ENCODE measurements around the gene BMAL1.
"Not testable (repeated sequence)": the region's sequence is repeated elsewhere in the genome, so short reads cannot be mapped to it uniquely, and the experiment has no call there.

BMAL1 gene

DNA sequence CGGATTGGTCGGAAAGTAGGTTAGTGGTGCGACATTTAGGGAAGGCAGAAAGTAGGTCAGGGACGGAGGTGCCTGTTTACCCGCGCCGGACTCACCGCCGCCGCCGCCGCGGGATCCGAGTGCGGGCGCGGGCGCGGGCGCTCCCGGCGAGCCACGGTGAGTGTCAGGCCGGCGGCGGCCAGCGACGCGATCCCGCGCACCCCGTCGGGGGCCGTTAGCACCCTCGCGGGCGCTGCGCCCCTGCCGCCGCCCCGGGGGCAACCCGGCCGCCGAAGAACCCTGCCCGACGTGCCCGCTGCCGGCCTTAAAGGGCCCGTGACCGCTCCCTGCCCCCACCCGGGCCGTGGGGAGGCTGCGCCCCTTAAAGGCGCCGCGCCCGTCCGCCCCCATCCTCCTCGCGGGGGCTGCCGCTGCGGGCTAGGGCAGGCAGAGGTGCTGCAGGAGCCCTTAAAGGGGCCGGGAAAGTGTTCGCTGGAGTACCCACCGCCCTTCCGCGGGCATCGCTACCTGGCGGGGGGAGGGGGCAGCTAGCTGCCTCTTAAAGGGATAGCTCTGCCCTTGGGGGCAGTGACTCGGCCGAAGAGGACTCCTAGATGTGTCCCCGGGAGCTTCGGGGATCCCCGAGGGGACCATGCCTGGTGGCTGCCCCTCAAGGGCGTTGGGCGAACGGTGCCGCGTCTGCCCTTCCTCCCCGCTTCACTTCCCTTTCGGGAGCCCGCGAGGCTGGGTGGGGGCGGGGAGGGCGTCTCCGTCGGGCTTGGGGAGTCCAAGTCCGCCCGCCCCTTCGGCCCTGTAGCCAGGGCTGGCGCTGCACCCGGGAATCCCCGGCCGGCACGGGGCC, at the start of gene BMAL1:
Gene BMAL1 (plus strand): TSS at position 23 of the 841 bp plus-strand sequence. CDS start 76,519 bp downstream, outside the sequence.
- peak; percentile 19 for DNase-seq (ENCODE audit: low read depth)

- no peak for DNase-seq (ENCODE audit: low read depth)
Measured at GRCh38 chr11:13228572-13228971, 49.0 kb upstream of the BMAL1 start.

GRCh38 chr11:13229136-13229535, 48.5 kb upstream of the BMAL1 start:
- DNase-seq (ENCODE audit: low read depth), result no peak

- DNase-seq (ENCODE audit: low read depth), result no peak
Measured at GRCh38 chr11:13229711-13230318, 47.8 kb upstream of the BMAL1 start.

GRCh38 chr11:13233173-13233745, 44.3 kb upstream of the BMAL1 start:
- DNase-seq (ENCODE audit: low read depth), result no peak

DNA sequence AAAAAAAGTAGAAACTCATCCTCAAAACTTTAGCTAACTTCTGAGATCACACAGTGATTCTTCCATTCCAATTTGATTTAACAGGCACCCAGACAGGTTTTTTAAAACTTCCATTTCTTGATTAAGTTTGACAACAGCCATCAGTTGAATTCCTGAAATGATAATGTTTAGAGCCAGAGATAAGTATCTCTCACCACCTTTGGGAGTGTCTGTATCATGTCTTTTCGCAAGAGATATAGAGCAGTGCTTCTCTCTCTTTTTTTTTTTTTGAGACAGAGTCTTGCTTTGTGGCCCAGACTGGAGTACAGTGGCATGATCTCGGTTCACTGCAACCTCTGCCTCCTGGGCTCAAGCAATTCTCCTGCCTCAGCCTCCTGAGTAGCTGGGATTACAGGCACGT, 41.7 kb upstream of the BMAL1 start:
- no peak for DNase-seq (ENCODE audit: low read depth)

DNA sequence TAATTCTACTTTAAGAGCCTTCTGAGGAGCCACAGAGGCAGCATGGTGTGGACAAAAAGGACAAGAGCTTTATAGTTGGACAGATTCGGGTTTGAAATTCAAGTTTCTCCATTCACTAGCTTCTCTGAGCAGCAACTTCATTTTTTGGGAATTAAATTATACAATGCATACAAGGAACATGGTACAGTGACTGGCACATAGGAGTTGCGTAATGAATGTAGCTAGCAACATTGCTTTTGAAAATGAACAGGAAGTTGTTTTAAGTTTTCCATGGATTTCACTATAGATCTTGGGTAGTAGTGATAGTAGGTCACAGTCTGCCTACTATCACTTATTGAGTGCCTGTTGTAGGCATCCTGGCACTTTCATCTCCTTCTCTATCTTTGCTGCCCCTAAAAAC, 41.0 kb upstream of the BMAL1 start:
- DNase-seq (ENCODE audit: low read depth), result no peak

GRCh38 chr11:13237761-13238160, 39.8 kb upstream of the BMAL1 start:
- DNase-seq (ENCODE audit: low read depth), result no peak

DNA sequence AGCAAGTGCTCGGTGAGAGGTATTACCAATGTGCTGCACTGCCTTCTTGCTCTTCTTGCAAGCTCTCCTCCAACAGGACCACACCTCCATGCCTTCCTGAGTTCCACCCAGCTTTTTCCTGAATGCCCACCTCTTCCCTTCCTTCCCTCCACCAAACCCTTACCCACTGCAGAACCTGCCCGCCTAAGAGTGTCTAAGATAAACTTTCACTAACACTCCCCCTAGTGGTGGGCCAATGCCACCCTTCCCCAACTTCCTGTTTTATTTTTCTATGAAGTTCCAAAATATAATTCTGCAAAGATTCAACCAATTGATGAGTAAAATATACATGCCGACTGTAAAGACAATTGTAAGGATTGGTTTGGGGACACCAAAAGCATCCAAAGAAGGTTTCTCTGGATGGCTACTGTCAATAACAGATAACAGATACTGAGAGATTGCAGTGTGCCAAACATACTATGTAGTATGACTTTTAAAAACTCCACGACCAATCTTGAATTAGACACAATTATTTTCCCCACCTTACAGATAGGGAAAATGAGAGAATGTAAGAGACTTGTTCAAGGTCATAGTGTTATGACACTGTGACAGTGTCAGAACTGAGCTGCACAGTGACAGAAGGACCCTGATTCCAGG, 38.6 kb upstream of the BMAL1 start:
- DNase-seq (ENCODE audit: low read depth), result peak; percentile 42

DNA sequence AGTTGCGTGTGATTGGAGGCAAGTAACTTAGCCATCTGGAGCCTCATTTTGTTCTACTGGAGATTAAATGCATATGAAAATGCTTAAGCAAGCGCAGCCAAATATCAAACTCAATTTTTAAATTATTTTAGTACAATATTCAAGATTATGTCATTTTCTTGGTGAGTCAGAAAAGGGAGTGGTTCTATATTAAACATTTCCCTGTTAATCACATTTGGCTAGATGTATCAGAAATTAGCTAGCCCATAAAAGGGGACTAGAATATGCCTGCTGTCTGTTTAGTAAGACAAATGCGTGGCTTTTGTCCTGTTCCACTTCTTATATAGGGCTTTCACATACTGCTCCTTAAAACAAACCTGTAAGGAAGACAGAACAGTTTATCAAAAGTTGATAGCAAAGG, 35.0 kb upstream of the BMAL1 start:
- no peak for DNase-seq (ENCODE audit: low read depth)

DNA sequence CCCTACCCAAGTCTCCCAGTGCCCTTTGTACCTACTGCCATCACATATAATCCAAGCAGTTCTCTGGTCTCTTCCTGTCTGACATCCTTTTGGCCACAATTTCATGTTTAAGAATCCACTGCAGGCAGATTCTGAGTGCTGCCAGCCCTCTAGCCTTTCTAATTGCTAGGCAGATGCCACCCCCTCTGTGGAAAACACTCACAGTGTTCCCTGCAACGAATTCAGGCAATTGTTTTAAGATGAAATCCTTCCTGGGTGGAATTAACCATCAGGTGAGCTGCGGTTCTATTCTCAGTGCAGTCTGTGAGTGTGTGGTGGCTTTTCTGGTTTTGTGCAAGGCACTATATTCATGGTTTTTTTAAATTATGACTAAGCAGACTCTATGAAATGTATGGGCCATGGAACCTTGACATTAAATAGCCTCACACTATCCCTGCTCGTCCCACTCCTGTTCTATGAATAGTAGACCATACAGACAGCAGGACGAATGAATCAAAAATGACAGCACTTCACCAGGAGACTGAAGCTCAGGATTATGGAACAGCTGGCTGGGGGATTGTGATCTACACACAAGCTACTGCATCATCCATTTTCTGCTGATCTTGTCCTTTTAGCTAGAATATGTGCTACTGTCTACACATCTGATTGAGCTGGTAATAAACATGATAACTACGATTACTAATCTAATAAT, 29.8 kb upstream of the BMAL1 start:
- DNase-seq (ENCODE audit: low read depth), result no peak

- peak; percentile 12 for DNase-seq (ENCODE audit: low read depth)
Measured at GRCh38 chr11:13249177-13249576, 28.4 kb upstream of the BMAL1 start.

- DNase-seq (ENCODE audit: low read depth), result no peak
Measured at GRCh38 chr11:13249992-13250391, 27.6 kb upstream of the BMAL1 start.

- no peak for DNase-seq (ENCODE audit: low read depth)
Measured at GRCh38 chr11:13251966-13252365, 25.6 kb upstream of the BMAL1 start.

DNA sequence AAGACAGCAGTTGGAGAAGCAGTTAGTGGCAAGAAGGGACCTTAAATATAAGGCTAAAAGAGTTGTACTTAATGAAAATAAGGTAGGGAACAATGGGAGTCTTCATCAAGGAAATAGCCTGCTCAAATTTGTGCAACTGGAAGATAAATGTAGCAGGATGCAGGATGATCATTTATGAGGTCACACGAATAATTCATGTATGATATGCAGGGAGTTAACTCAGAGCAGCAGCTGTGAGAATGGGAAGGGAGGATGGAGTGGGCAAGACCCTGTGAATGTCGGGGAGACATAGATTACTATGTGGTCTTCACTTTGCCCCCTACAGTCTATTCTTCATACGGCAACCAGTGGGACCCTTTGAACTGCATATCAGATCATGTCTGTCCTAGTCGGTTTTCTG, 25.2 kb upstream of the BMAL1 start:
- DNase-seq (ENCODE audit: low read depth), result no peak

DNA sequence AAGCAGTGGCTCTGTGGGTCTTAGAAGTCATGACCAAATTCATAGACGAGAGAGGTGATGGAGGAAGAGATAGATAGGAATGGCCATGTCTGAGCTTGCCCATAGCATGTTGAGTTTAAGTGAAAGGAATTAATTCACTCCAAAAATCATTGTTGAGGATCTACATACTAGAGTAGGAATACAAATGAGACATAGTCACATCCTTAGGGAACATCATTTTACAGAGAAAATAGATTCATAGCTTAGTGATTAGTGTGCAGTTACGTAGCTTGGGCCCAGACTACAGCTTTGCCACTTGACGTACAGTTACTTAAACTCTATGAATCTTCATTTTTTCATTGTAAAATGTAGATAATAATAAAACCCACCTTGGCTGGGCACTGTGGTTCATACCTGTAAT, 21.4 kb upstream of the BMAL1 start:
- DNase-seq (ENCODE audit: low read depth), result no peak

DNA sequence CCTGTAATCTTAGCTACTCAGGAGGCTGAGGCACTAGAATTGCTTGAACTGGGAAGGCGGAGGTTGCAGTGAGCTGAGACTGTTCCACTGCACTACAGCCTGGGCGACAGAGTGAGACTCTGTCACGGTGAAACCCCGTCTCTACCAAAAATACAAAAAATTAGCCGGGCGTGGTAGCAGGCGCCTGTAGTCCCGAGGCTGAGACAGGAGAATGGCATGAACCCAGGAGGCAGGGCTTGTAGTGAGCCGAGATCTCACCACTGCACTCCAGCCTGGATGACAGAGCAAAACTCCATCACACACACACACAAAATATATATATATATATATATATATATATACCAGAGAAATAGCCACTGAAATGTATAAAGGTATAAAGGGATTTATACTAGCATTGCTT, 19.5 kb upstream of the BMAL1 start:
- not testable (repeated sequence) for DNase-seq (ENCODE audit: low read depth)

- DNase-seq (ENCODE audit: low read depth), result no peak
Measured at GRCh38 chr11:13258855-13259254, 18.7 kb upstream of the BMAL1 start.

DNA sequence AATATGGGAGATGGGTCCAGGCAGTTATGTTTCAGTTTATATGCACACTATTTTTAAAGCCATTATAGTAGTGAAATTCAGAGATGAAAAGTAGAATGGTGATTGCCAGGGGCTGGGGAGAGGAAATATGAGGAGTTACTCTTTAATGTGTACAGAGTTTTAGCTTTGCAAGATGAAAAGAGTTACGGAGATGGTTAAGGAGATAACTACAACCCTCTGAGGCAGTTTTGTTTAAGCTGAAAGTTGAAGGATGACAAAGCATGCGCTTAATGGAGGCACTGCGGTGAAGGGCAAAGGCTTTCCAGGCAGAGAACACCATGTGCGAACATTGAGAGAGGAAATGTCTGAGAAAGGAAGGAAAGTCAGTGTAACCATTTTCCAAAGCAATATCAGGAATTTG, 18.2 kb upstream of the BMAL1 start:
- no peak for DNase-seq (ENCODE audit: low read depth)

DNA sequence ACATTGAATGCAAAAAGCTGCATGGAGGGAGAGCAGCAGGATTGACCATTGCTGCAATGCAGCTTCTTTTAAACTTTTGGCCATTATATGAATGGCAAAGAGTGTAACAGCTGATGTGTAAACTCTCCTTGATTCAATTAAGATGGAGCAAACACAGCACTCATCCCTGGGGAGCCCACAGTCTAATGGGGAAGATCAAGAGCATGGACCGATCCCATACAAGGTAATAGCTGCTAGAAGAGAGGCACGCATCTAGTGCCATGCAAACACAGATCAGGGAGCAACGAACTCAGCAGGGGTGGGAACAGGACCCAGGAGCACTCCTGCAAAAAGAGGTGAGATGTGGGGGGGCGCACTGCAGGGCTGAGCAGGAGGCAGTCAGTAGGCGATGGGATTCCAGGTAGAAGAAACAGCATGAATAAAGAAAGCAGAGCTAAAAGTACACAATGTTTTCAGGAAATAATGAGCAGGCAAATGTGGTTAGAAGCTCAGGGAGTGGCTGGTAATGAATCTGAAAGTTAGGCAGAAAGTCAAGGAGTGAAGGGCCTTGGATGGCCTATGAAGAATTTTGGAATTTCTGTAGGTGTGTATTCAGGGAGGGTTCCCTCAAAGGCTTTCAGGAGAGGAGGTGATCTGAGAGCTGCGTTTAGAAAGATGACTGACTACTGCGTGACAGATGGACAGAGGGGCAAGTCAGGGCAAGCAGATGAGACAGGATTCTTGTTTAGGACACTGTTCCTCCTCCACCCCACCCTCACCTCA, 17.2 kb upstream of the BMAL1 start:
- no peak for DNase-seq (ENCODE audit: low read depth)

- no peak for DNase-seq (ENCODE audit: low read depth)
Measured at GRCh38 chr11:13260963-13261588, 16.5 kb upstream of the BMAL1 start.

Data from amniotic epithelial cell (primary cell).